ENCODE results near the gene FBXW11. TPM values are rescaled to one million over a fixed set of nuclear protein-coding genes. Genes with fewer than 3 reads are reported as not detected.

FBXW11 gene
- total RNA-seq, 1 donor from 2014 or later, result 52.5 TPM

- Mint-ChIP-seq H3K4me3 (no peak overlapping the region), H3K27ac (no peak overlapping the region), H3K36me3 (no peaks in the 10 kb centered on the region), H3K9me3 (no peaks in the 10 kb centered on the region), H3K27me3 (no peaks in the 10 kb centered on the region), H3K4me1 (ENCODE audit: unreplicated experiment) (peaks cover 43% of the 10 kb centered on the region)
- TF ChIP-seq CTCF (conservative IDR thresholded peaks at IDR 0.05), result no peak
- DNase-seq (ENCODE audit: extremely low spot score, unreplicated experiment), result no peak
Observed at GRCh38 chr5:171956887-171957495, 49.4 kb downstream of the FBXW11 start.

- H3K4me1 Mint-ChIP-seq (ENCODE audit: unreplicated experiment), result peaks cover 45% of the 10 kb centered on the region
Observed at GRCh38 chr5:171956314-171956713, 50.1 kb downstream of the FBXW11 start.

GRCh38 chr5:171955761-171956160, 50.7 kb downstream of the FBXW11 start:
- no peak for TF ChIP-seq CTCF (conservative IDR thresholded peaks at IDR 0.05)
- Mint-ChIP-seq H3K4me1 (ENCODE audit: unreplicated experiment) (peaks cover 45% of the 10 kb centered on the region), H3K9me3 (no peaks in the 10 kb centered on the region), H3K36me3 (no peaks in the 10 kb centered on the region), H3K27ac (no peak overlapping the region), H3K27me3 (no peaks in the 10 kb centered on the region), H3K4me3 (no peak overlapping the region)
- DNase-seq (ENCODE audit: extremely low spot score, unreplicated experiment), result no peak

More at GRCh38 chr5:171956314-171956713, 50.1 kb downstream of the FBXW11 start:
- H3K36me3 Mint-ChIP-seq, result no peaks in the 10 kb centered on the region
- no peak for DNase-seq (ENCODE audit: extremely low spot score, unreplicated experiment)
- no peak overlapping the region for H3K4me3 Mint-ChIP-seq
- no peak overlapping the region for H3K27ac Mint-ChIP-seq
- no peaks in the 10 kb centered on the region for H3K9me3 Mint-ChIP-seq
- no peak for TF ChIP-seq CTCF (conservative IDR thresholded peaks at IDR 0.05)
- H3K27me3 Mint-ChIP-seq, result no peaks in the 10 kb centered on the region

- Mint-ChIP-seq H3K27ac (no peak overlapping the region), H3K9me3 (no peaks in the 10 kb centered on the region), H3K36me3 (no peaks in the 10 kb centered on the region), H3K4me1 (ENCODE audit: unreplicated experiment) (peaks cover 45% of the 10 kb centered on the region), H3K27me3 (no peaks in the 10 kb centered on the region), H3K4me3 (no peak overlapping the region)
- TF ChIP-seq CTCF (conservative IDR thresholded peaks at IDR 0.05), result no peak
- no peak for DNase-seq (ENCODE audit: extremely low spot score, unreplicated experiment)
Observed at GRCh38 chr5:171954721-171955120, 51.7 kb downstream of the FBXW11 start.

GRCh38 chr5:171953860-171954701, 52.4 kb downstream of the FBXW11 start:
- H3K27me3 Mint-ChIP-seq, result no peaks in the 10 kb centered on the region
- no peak overlapping the region for H3K4me3 Mint-ChIP-seq
- no peak for TF ChIP-seq CTCF (conservative IDR thresholded peaks at IDR 0.05)
- H3K4me1 Mint-ChIP-seq (ENCODE audit: unreplicated experiment), result peaks cover 45% of the 10 kb centered on the region
- no peak overlapping the region for H3K27ac Mint-ChIP-seq
- no peak for DNase-seq (ENCODE audit: extremely low spot score, unreplicated experiment)
- H3K36me3 Mint-ChIP-seq, result no peaks in the 10 kb centered on the region
- no peaks in the 10 kb centered on the region for H3K9me3 Mint-ChIP-seq
